Erythroblast (primary cell): ENCODE measurements around the gene ZMYND8.
"Not testable (repeated sequence)": the region's sequence is repeated elsewhere in the genome, so short reads cannot be mapped to it uniquely, and the experiment has no call there.

Experiments
- DNase-seq, 2 experiments: peaks; one replicate each; lab custom pipeline; 2025; lab: John Stamatoyannopoulos, UW
- GATA1 ChIP-seq: IDR thresholded peaks from 2 replicates; pipeline ENCODE4 v1.6.1; 2011; ENCODE audit warnings: low read depth, mild to moderate bottlenecking, control low read depth, low read length, moderate library complexity
- POLR2A ChIP-seq: IDR thresholded peaks from 2 replicates; pipeline ENCODE4 v1.6.1; 2011; ENCODE audit warnings: mild to moderate bottlenecking, low read length

The ZMYND8 gene

GRCh38 chr20:47309806-47310426 lies 46.6 kb downstream of the ZMYND8 start:
- TF ChIP-seq GATA1 = no peak
- TF ChIP-seq POLR2A = no peak
- DNase-seq = no peak

GRCh38 chr20:47309394-47309793 lies 47.1 kb downstream of the ZMYND8 start:
- TF ChIP-seq GATA1 (no peak), POLR2A (no peak)
- DNase-seq = no peak

GRCh38 chr20:47307569-47307968 lies 48.9 kb downstream of the ZMYND8 start:
- DNase-seq = not testable (repeated sequence)

GRCh38 chr20:47306755-47307370 lies 49.6 kb downstream of the ZMYND8 start:
- no peak for DNase-seq
- TF ChIP-seq POLR2A = no peak
- no peak for TF ChIP-seq GATA1

- TF ChIP-seq GATA1 (no peak), POLR2A (no peak)
- DNase-seq = no peak
Observed at GRCh38 chr20:47306095-47306494, 50.4 kb downstream of the ZMYND8 start.

GRCh38 chr20:47305667-47306066 lies 50.8 kb downstream of the ZMYND8 start:
- TF ChIP-seq POLR2A = no peak
- TF ChIP-seq GATA1 = no peak
- no peak for DNase-seq

GRCh38 chr20:47304287-47304686 lies 52.2 kb downstream of the ZMYND8 start:
- TF ChIP-seq GATA1 = no peak
- TF ChIP-seq POLR2A = no peak

GRCh38 chr20:47303736-47304135 lies 52.8 kb downstream of the ZMYND8 start:
- no peak for DNase-seq
- TF ChIP-seq POLR2A (no peak), GATA1 (no peak)

More at GRCh38 chr20:47304287-47304686, 52.2 kb downstream of the ZMYND8 start:
- no peak for DNase-seq

- no peak for DNase-seq
- TF ChIP-seq GATA1 = no peak
Observed at GRCh38 chr20:47300071-47300470, 56.4 kb downstream of the ZMYND8 start.

GRCh38 chr20:47298624-47299023 lies 57.9 kb downstream of the ZMYND8 start:
- TF ChIP-seq GATA1 = no peak
- TF ChIP-seq POLR2A = no peak
- no peak for DNase-seq

- TF ChIP-seq GATA1 (no peak), POLR2A (no peak)
- no peak for DNase-seq
Observed at GRCh38 chr20:47297746-47298145, 58.8 kb downstream of the ZMYND8 start.

- peak; percentile 31 to 62 for DNase-seq
- TF ChIP-seq POLR2A (no peak), GATA1 (no peak)
Observed at GRCh38 chr20:47296950-47297349, 59.5 kb downstream of the ZMYND8 start.

- no peak for TF ChIP-seq POLR2A
- no peak for TF ChIP-seq GATA1
- DNase-seq = no peak
Observed at GRCh38 chr20:47295921-47296426, 60.5 kb downstream of the ZMYND8 start.

GRCh38 chr20:47295129-47295813 lies 61.2 kb downstream of the ZMYND8 start:
- no peak for DNase-seq
- TF ChIP-seq GATA1 (no peak), POLR2A (no peak)

GRCh38 chr20:47293631-47294030 lies 62.9 kb downstream of the ZMYND8 start:
- peak; percentile 19 to 52 for DNase-seq
- TF ChIP-seq GATA1 (no peak), POLR2A (no peak)

- TF ChIP-seq POLR2A = no peak
- TF ChIP-seq GATA1 = no peak
- no peak for DNase-seq
Observed at GRCh38 chr20:47292581-47292980, 63.9 kb downstream of the ZMYND8 start.
